ENCODE measurements around the gene DLG1. TPM values are rescaled to one million over a fixed set of nuclear protein-coding genes. Genes with fewer than 3 reads are reported as not detected.

Gene DLG1
- total RNA-seq, 1 experiment from 2014 or later = 107 TPM

GRCh38 chr3:197205265-197205664 lies 93.1 kb downstream of the DLG1 start:
- H3K9me3 ChIP-seq (ENCODE audit: low read depth, low read length, poor library complexity, severe bottlenecking) = no peaks in the 10 kb centered on the region
- ChIA-PET POLR2A (ENCODE audit: low non-redundant PET) (no interaction called here), CTCF (no interaction called here)
- no peaks in the 10 kb centered on the region for H3K27me3 ChIP-seq (replicated peaks; ENCODE audit: insufficient read depth, low read depth, low read length, poor library complexity)
- intact Hi-C loops (cut with micrococcal nuclease; ENCODE audit: unreplicated experiment) = no loop called here
- TF ChIP-seq CTCF (conservative IDR thresholded peaks at IDR 0.05; ENCODE audit: low read depth, low read length) (no peak), EZH2 (IDR thresholded peaks at IDR 0.05; ENCODE audit: borderline replicate concordance, low read depth, low read length, poor library complexity, severe bottlenecking) (no peak)
- H3K36me3 ChIP-seq (ENCODE audit: insufficient read depth, low read length, poor library complexity, severe bottlenecking) = no peaks in the 10 kb centered on the region
- no peak for DNase-seq (ENCODE audit: low spot score)
- no peak overlapping the region for H3K27ac ChIP-seq (ENCODE audit: low read depth, low read length, poor library complexity, severe bottlenecking)
- H3K4me1 ChIP-seq (ENCODE audit: insufficient read depth, low read length, poor library complexity, severe bottlenecking) = peaks cover 20% of the 10 kb centered on the region
- no peak overlapping the region for H3K4me3 ChIP-seq (ENCODE audit: low read depth, low read length, poor library complexity, severe bottlenecking)
- BruUV-seq (replicated peaks) = no TSS peak

GRCh38 chr3:197204736-197205135 lies 93.7 kb downstream of the DLG1 start:
- no peak overlapping the region for H3K27ac ChIP-seq (ENCODE audit: low read depth, low read length, poor library complexity, severe bottlenecking)
- BruUV-seq (replicated peaks) = no TSS peak
- no peaks in the 10 kb centered on the region for H3K27me3 ChIP-seq (replicated peaks; ENCODE audit: insufficient read depth, low read depth, low read length, poor library complexity)
- POLR2A ChIA-PET (ENCODE audit: low non-redundant PET) = no interaction called here
- no peak overlapping the region for H3K4me3 ChIP-seq (ENCODE audit: low read depth, low read length, poor library complexity, severe bottlenecking)
- CTCF ChIA-PET = no interaction called here
- TF ChIP-seq CTCF (conservative IDR thresholded peaks at IDR 0.05; ENCODE audit: low read depth, low read length) (no peak), EZH2 (IDR thresholded peaks at IDR 0.05; ENCODE audit: borderline replicate concordance, low read depth, low read length, poor library complexity, severe bottlenecking) (no peak)
- H3K4me1 ChIP-seq (ENCODE audit: insufficient read depth, low read length, poor library complexity, severe bottlenecking) = peaks cover 16% of the 10 kb centered on the region
- no peaks in the 10 kb centered on the region for H3K9me3 ChIP-seq (ENCODE audit: low read depth, low read length, poor library complexity, severe bottlenecking)
- no peak for DNase-seq (ENCODE audit: low spot score)
- H3K36me3 ChIP-seq (ENCODE audit: insufficient read depth, low read length, poor library complexity, severe bottlenecking) = no peaks in the 10 kb centered on the region
- intact Hi-C loops (cut with micrococcal nuclease; ENCODE audit: unreplicated experiment) = no loop called here

GRCh38 chr3:197203714-197204146 lies 94.7 kb downstream of the DLG1 start:
- no peaks in the 10 kb centered on the region for H3K27me3 ChIP-seq (replicated peaks; ENCODE audit: insufficient read depth, low read depth, low read length, poor library complexity)
- TF ChIP-seq CTCF (conservative IDR thresholded peaks at IDR 0.05; ENCODE audit: low read depth, low read length) = no peak
- TF ChIP-seq EZH2 (IDR thresholded peaks at IDR 0.05; ENCODE audit: borderline replicate concordance, low read depth, low read length, poor library complexity, severe bottlenecking) = no peak
- POLR2A ChIA-PET (ENCODE audit: low non-redundant PET) = no interaction called here
- H3K27ac ChIP-seq (ENCODE audit: low read depth, low read length, poor library complexity, severe bottlenecking) = no peak overlapping the region
- intact Hi-C loops (cut with micrococcal nuclease; ENCODE audit: unreplicated experiment) = no loop called here
- H3K36me3 ChIP-seq (ENCODE audit: insufficient read depth, low read length, poor library complexity, severe bottlenecking) = no peaks in the 10 kb centered on the region
- H3K4me1 ChIP-seq (ENCODE audit: insufficient read depth, low read length, poor library complexity, severe bottlenecking) = peaks cover 12% of the 10 kb centered on the region
- no peak overlapping the region for H3K4me3 ChIP-seq (ENCODE audit: low read depth, low read length, poor library complexity, severe bottlenecking)
- CTCF ChIA-PET = no interaction called here
- DNase-seq (ENCODE audit: low spot score) = no peak
- no TSS peak for BruUV-seq (replicated peaks)
- H3K9me3 ChIP-seq (ENCODE audit: low read depth, low read length, poor library complexity, severe bottlenecking) = no peaks in the 10 kb centered on the region
